ENCODE results near the gene TMEM170B. TPM values are rescaled to one million over a fixed set of nuclear protein-coding genes. Genes with fewer than 3 reads are reported as not detected.

Gene TMEM170B
- total RNA-seq, 1 donor from 2014 or later: 19.7 TPM

GRCh38 chr6:11584244-11584643, 46.7 kb downstream of the TMEM170B start:
- DNase-seq (ENCODE audit: low spot score): no peak
- TF ChIP-seq EZH2 (IDR thresholded peaks at IDR 0.05): no peak
- no peak for TF ChIP-seq EZH2phosphoT487 (IDR thresholded peaks at IDR 0.05)
- no peak for TF ChIP-seq CTCF (IDR thresholded peaks at IDR 0.05)
- H3K4me3 Mint-ChIP-seq: no peak overlapping the region
- H2AFZ ChIP-seq (replicated peaks): no peak overlapping the region
- no peak overlapping the region for H3K9ac ChIP-seq
- no peak overlapping the region for H3K27ac Mint-ChIP-seq
- no peaks in the 10 kb centered on the region for H3K36me3 ChIP-seq
- H3K9me3 Mint-ChIP-seq: no peaks in the 10 kb centered on the region
- H3K4me3 ChIP-seq: no peak overlapping the region
- H3K27me3 ChIP-seq: no peaks in the 10 kb centered on the region
- H3F3A ChIP-seq (ENCODE audit: low read depth): peaks cover 10% of the 10 kb centered on the region
- no peaks in the 10 kb centered on the region for H3K9me3 ChIP-seq (ENCODE audit: low read depth)
- no peaks in the 10 kb centered on the region for H3K79me2 ChIP-seq (ENCODE audit: low read depth)
- H3K27me3 Mint-ChIP-seq (ENCODE audit: insufficient read depth, low read depth): no peaks in the 10 kb centered on the region
- no peaks in the 10 kb centered on the region for H4K20me1 ChIP-seq (ENCODE audit: low read depth)
- no peak overlapping the region for H3K4me2 ChIP-seq
- H3K4me1 Mint-ChIP-seq: peaks cover 13% of the 10 kb centered on the region
- no peak overlapping the region for H3K27ac ChIP-seq
- H3K4me1 ChIP-seq: peaks cover 6% of the 10 kb centered on the region
- no peaks in the 10 kb centered on the region for H3K36me3 Mint-ChIP-seq

- H3K9me3 ChIP-seq (ENCODE audit: low read depth): no peaks in the 10 kb centered on the region
- H4K20me1 ChIP-seq (ENCODE audit: low read depth): no peaks in the 10 kb centered on the region
- peaks cover 10% of the 10 kb centered on the region for H3F3A ChIP-seq (ENCODE audit: low read depth)
- H3K9ac ChIP-seq: no peak overlapping the region
- DNase-seq (ENCODE audit: low spot score): peak; percentile 56
- peaks cover 6% of the 10 kb centered on the region for H3K4me1 ChIP-seq
- no peak overlapping the region for H3K27ac ChIP-seq
- H2AFZ ChIP-seq (replicated peaks): no peak overlapping the region
- no peak for TF ChIP-seq EZH2 (IDR thresholded peaks at IDR 0.05)
- peak; percentile 82 for TF ChIP-seq CTCF (IDR thresholded peaks at IDR 0.05)
- H3K36me3 Mint-ChIP-seq: no peaks in the 10 kb centered on the region
- H3K27me3 ChIP-seq: no peaks in the 10 kb centered on the region
- H3K79me2 ChIP-seq (ENCODE audit: low read depth): no peaks in the 10 kb centered on the region
- no peak overlapping the region for H3K4me3 ChIP-seq
- H3K4me1 Mint-ChIP-seq: peaks cover 13% of the 10 kb centered on the region
- no peak overlapping the region for H3K4me2 ChIP-seq
- no peaks in the 10 kb centered on the region for H3K27me3 Mint-ChIP-seq (ENCODE audit: insufficient read depth, low read depth)
- no peak overlapping the region for H3K4me3 Mint-ChIP-seq
- no peaks in the 10 kb centered on the region for H3K36me3 ChIP-seq
- no peak overlapping the region for H3K27ac Mint-ChIP-seq
- peaks cover 1% of the 10 kb centered on the region for H3K9me3 Mint-ChIP-seq
Observed at GRCh38 chr6:11585426-11586016, 48.0 kb downstream of the TMEM170B start.

- H2AFZ ChIP-seq (replicated peaks): peak overlapping the region; percentile 69
- H3K27me3 ChIP-seq: no peaks in the 10 kb centered on the region
- H3K36me3 Mint-ChIP-seq: no peaks in the 10 kb centered on the region
- TF ChIP-seq EZH2phosphoT487 (IDR thresholded peaks at IDR 0.05) (no peak), CTCF (IDR thresholded peaks at IDR 0.05) (no peak), EZH2 (IDR thresholded peaks at IDR 0.05) (no peak)
- no peak overlapping the region for H3K4me2 ChIP-seq
- H3K36me3 ChIP-seq: no peaks in the 10 kb centered on the region
- H3K9me3 Mint-ChIP-seq: peaks cover 4% of the 10 kb centered on the region
- peaks cover 10% of the 10 kb centered on the region for H3F3A ChIP-seq (ENCODE audit: low read depth)
- DNase-seq (ENCODE audit: low spot score): no peak
- no peak overlapping the region for H3K4me3 ChIP-seq
- no peak overlapping the region for H3K4me3 Mint-ChIP-seq
- no peaks in the 10 kb centered on the region for H3K79me2 ChIP-seq (ENCODE audit: low read depth)
- peaks cover 6% of the 10 kb centered on the region for H3K4me1 ChIP-seq
- H3K4me1 Mint-ChIP-seq: peaks cover 13% of the 10 kb centered on the region
- H3K27ac Mint-ChIP-seq: no peak overlapping the region
- no peaks in the 10 kb centered on the region for H4K20me1 ChIP-seq (ENCODE audit: low read depth)
- no peaks in the 10 kb centered on the region for H3K27me3 Mint-ChIP-seq (ENCODE audit: insufficient read depth, low read depth)
- no peak overlapping the region for H3K9ac ChIP-seq
- peak overlapping the region; percentile 62 for H3K27ac ChIP-seq
- H3K9me3 ChIP-seq (ENCODE audit: low read depth): no peaks in the 10 kb centered on the region
Observed at GRCh38 chr6:11586117-11586516, 48.6 kb downstream of the TMEM170B start.

All from neural progenitor cell (in vitro differentiated cells).